Panc1 (cell line): ENCODE results near the gene SLC16A3. TPM values are rescaled to one million over a fixed set of nuclear protein-coding genes. Genes with fewer than 3 reads are reported as not detected.

Experiments
- ATAC-seq: fragments of 200-7000 bp; cut with Tn5 transposase; 2 replicates; pipeline ENCODE4 v1.9.1; 2020; ENCODE audit warnings: mild to moderate bottlenecking, moderate library complexity
- BruUV-seq: library from RNA; stranded (reverse); fragments of 400-500 nt; replicated peaks from 2 replicates; lab custom pipeline; 2021; lab: Mats Ljungman, UMichigan
- CTCF ChIA-PET: fragments of 300-600 bp; sonication (Branson Sonifier 250); formaldehyde crosslinking; loops from one replicate; lab custom pipeline; 2022; ENCODE audit warnings: antibody characterized with exemption; lab: Charles Lee
- POLR2A ChIA-PET: fragments of 300-600 bp; sonication (Branson Sonifier 250); formaldehyde crosslinking; loops from one replicate; lab custom pipeline; 2022; ENCODE audit warnings: antibody characterized with exemption; lab: Charles Lee
- DNase-seq: peaks from one replicate; pipeline ENCODE4 v3.0.0-alpha.2; 2010; ENCODE audit warnings: low read depth, low spot score
- H3K27ac ChIP-seq: 2 replicates; pipeline ENCODE4 v1.5.1; 2011; ENCODE audit warnings: mild to moderate bottlenecking, low read length, inconsistent platforms
- H3K27me3 ChIP-seq: fragments of 200-500 bp; sonication (Bioruptor generic); 2 replicates; pipeline ENCODE4 v1.6.0; 2014; ENCODE audit warnings: low read length, inconsistent platforms; ENCODE audit not compliant: control insufficient read depth, insufficient read depth
- H3K36me3 ChIP-seq: fragments of 200-500 bp; sonication (Bioruptor generic); 2 replicates; pipeline ENCODE4 v1.5.1; 2014; ENCODE audit warnings: inconsistent platforms, mild to moderate bottlenecking, low read length, moderate library complexity; ENCODE audit not compliant: control insufficient read depth, insufficient read depth
- H3K4me1 ChIP-seq: 2 replicates; pipeline ENCODE4 v1.5.1; 2011; ENCODE audit warnings: inconsistent platforms, mild to moderate bottlenecking, low read length, moderate library complexity; ENCODE audit not compliant: control insufficient read depth, insufficient read depth
- H3K4me3 ChIP-seq, 2 experiments: 2 replicates each; pipeline ENCODE4 v1.5.1; 2011 to 2012; ENCODE audit warnings: low read depth in 2 of 2, low read length in 2 of 2, mild to moderate bottlenecking in 2 of 2, inconsistent platforms in 1 of 2, moderate library complexity in 1 of 2
- H3K9me3 ChIP-seq: fragments of 200-500 bp; sonication (Bioruptor generic); 2 replicates; pipeline ENCODE4 v1.5.1; 2014; ENCODE audit warnings: low read depth, mild to moderate bottlenecking, inconsistent platforms, low read length, moderate library complexity; ENCODE audit not compliant: control insufficient read depth, insufficient read depth
- CTCF ChIP-seq: fragments of 450-650 bp; IDR thresholded peaks from 2 replicates; pipeline ENCODE4 v1.5.1; 2017; ENCODE audit warnings: mild to moderate bottlenecking
- POLR2AphosphoS5 ChIP-seq: IDR thresholded peaks from 2 replicates; pipeline ENCODE4 v1.6.1; 2012; ENCODE audit warnings: mild to moderate bottlenecking, low read depth, low read length, moderate library complexity
- REST ChIP-seq, 2 experiments: IDR thresholded peaks; 2 replicates each; pipeline ENCODE4 v1.6.1; 2011 to 2012; ENCODE audit warnings: low read depth in 2 of 2, control low read depth in 1 of 2, low read length in 1 of 2, mild to moderate bottlenecking in 1 of 2, moderate library complexity in 1 of 2; ENCODE audit not compliant: insufficient read depth in 1 of 2
- SIN3A ChIP-seq: IDR thresholded peaks from 2 replicates; pipeline ENCODE4 v1.6.1; 2012; ENCODE audit warnings: low read depth, mild to moderate bottlenecking, low read length, moderate library complexity, borderline replicate concordance; ENCODE audit not compliant: insufficient read depth
- TCF7L2 ChIP-seq: IDR thresholded peaks from 2 replicates; pipeline ENCODE4 v1.6.1; 2011; ENCODE audit warnings: mild to moderate bottlenecking, low read depth, low read length, inconsistent platforms
- in situ Hi-C: cut with HindIII; loops from 2 replicates; pipeline ENCODE4 v1.10.0; 2016; ENCODE audit warnings: low sequenced_read_pairs, low pct_unique_long_range_greater_than_20kb
- intact Hi-C: fragments of 100-400 bp; cut with micrococcal nuclease; formaldehyde crosslinking; loops from one replicate; pipeline ENCODE4 v1.10.0; 2022; ENCODE audit not compliant: unreplicated experiment
- total RNA-seq: library from RNA; stranded (reverse); gene quantifications from one replicate; pipeline ENCODE4 v1.2.1, GENCODE V29; 2021; ENCODE audit not compliant: unreplicated experiment

Gene SLC16A3
- total RNA-seq, 1 experiment from 2014 or later, result 581 TPM

GRCh38 chr17:82214012-82214628 is 14.7 kb upstream of the SLC16A3 start:
- Histone ChIP-seq H3K27ac (peak overlapping the region; percentile 90), H3K4me3 (no peak overlapping the region), H3K9me3 (no peaks in the 10 kb centered on the region), H3K4me1 (peaks cover 47% of the 10 kb centered on the region), H3K36me3 (no peaks in the 10 kb centered on the region; the same call in 1 of the 2 replicates), H3K27me3 (no peaks in the 10 kb centered on the region)
- no TSS peak for BruUV-seq
- in situ Hi-C loops, result no loop called here
- intact Hi-C loops, result no loop called here
- TF ChIP-seq REST (IDR thresholded peaks at IDR 0.05; ENCODE audit: insufficient read depth in 1 of 2, low read depth in 2 of 2, low read length in 1 of 2) (no peak), TCF7L2 (no peak), CTCF (no peak), SIN3A (no peak), POLR2AphosphoS5 (no peak)
- ATAC-seq, result peak; percentile 3; the same call in 1 of the 2 replicates
- POLR2A ChIA-PET, result interaction anchor here (0.5 kb wide), 1 partner anchor 10 kb away, joined by 5 read pairs; no protein-coding TSS in a partner anchor
- no peak for DNase-seq
- CTCF ChIA-PET, result no interaction called here

- no peaks in the 10 kb centered on the region for H3K27me3 ChIP-seq
- ChIA-PET CTCF (no interaction called here), POLR2A (no interaction called here)
- no TSS peak for BruUV-seq
- ATAC-seq (no peak), DNase-seq (no peak)
- intact Hi-C loops (no loop called here), in situ Hi-C loops (no loop called here)
- peak overlapping the region; percentile 90 for H3K27ac ChIP-seq
- no peak overlapping the region for H3K4me3 ChIP-seq
- no peaks in the 10 kb centered on the region for H3K9me3 ChIP-seq
- H3K36me3 ChIP-seq, result no peaks in the 10 kb centered on the region; the same call in 1 of the 2 replicates
- H3K4me1 ChIP-seq, result peaks cover 47% of the 10 kb centered on the region
- TF ChIP-seq TCF7L2 (no peak), SIN3A (no peak), POLR2AphosphoS5 (no peak), REST (IDR thresholded peaks at IDR 0.05; ENCODE audit: insufficient read depth in 1 of 2, low read depth in 2 of 2, low read length in 1 of 2) (no peak), CTCF (no peak)
Measured at GRCh38 chr17:82215095-82215971, 13.5 kb upstream of the SLC16A3 start.
